Measurements from ENCODE around the gene COL16A1.

COL16A1 gene

DNA sequence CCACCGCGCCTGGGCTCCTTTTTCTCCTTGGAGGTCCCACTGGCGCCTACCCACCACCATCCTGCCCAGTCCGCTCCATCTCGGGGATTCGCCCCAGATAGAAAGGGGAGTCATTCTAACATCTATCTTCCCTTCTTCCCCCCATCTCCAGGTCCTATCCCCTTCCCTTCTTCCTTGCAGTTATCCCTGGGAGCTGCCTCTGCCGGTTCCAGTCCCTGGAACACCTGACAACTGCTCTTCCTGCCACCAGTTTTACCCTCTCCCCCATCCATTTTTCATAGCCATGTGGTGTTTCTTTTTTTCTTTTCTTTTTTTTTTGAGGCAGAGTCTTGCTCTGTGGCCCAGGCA, 12.0 kb upstream of the COL16A1 start:
- TF ChIP-seq, protein P1, sequence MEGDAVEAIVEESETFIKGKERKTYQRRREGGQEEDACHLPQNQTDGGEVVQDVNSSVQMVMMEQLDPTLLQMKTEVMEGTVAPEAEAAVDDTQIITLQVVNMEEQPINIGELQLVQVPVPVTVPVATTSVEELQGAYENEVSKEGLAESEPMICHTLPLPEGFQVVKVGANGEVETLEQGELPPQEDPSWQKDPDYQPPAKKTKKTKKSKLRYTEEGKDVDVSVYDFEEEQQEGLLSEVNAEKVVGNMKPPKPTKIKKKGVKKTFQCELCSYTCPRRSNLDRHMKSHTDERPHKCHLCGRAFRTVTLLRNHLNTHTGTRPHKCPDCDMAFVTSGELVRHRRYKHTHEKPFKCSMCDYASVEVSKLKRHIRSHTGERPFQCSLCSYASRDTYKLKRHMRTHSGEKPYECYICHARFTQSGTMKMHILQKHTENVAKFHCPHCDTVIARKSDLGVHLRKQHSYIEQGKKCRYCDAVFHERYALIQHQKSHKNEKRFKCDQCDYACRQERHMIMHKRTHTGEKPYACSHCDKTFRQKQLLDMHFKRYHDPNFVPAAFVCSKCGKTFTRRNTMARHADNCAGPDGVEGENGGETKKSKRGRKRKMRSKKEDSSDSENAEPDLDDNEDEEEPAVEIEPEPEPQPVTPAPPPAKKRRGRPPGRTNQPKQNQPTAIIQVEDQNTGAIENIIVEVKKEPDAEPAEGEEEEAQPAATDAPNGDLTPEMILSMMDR (IDR thresholded peaks at IDR 0.05; ENCODE audit: control insufficient read depth, insufficient read depth, low read depth, low read length, missing control alignments), result no peak
- DNase-seq (ENCODE audit: low read depth), result no peak
- H3K4me3 ChIP-seq (ENCODE audit: control insufficient read depth, low read depth, low read length), result peak overlapping the region; percentile 39

DNA sequence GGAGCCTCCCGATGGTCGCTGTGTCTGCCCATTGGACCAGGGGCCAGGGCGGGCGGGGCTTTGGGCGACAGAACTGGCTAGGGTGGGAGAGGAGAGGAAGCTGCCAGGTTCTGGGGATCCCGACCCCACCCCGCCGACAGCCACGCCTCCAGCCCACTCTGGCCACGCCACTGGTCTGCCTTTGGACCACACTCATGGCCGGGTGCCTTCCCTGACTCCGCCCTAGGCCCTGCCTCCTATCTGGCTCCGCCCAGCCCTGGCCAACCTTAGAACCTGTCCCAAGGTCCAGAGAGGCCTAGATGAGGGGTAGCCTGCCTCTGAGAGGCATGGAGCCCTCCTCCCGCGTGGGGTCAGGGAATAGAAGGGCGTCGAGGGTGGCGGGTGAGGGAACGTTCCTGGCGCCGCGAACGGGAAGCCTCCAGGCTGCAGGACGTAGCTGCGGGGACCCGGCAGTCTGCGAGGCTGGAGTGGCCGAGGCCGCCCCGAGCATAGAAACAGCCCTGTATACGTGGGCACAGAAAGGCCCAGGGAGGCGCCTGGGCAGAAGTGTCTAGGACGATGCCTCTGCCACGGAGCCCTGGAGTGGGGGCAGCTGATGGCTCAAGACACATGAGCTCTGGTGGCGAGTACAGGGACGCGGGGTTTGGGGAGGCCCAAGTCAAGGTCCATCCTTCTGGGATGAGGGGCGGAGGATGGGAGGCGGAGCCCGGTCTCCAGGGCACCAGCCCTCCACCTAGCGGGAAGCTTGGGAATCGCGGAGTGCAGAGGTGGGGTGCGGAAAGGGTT, 11.5 kb upstream of the COL16A1 start:
- H3K4me3 ChIP-seq (ENCODE audit: control insufficient read depth, low read depth, low read length), result peak overlapping the region; percentile 39
- TF ChIP-seq, protein P1 (IDR thresholded peaks at IDR 0.05; ENCODE audit: control insufficient read depth, insufficient read depth, low read depth, low read length, missing control alignments), result peak; percentile 96
- peak; percentile 57 for DNase-seq (ENCODE audit: low read depth)

DNA sequence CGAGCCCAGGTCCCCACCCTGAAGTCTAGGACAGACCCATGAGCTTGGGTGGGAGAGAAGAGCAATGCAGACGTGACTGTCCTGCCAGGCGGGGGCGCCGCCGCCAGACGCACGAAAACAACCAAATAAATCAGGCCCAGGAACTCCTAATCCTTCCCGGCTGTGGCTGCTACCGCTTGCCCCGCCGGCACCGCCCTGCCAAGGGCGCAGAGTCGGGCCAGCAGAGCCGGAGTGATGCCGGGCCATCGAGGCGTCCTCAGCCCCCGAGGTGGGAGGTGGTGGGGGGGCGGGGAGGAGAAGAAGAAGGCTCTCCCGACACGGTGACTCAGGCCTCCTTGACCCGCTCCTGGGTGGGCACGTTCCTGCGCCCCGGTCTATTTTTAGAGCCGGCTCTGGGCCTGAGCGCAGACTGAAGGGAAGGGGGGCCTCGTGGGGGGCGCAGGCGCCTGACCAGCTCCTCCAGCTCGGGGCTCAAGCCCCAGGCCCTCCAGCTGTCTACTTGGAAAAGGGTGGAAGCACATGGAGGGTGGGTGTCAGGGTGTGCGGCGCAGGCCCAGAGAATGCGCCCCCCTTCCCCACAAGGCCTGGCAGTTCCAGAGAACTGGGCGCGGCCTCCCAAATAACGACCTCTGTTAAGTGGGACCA, 10.7 kb upstream of the COL16A1 start:
- peak overlapping the region; percentile 39 for H3K4me3 ChIP-seq (ENCODE audit: control insufficient read depth, low read depth, low read length)
- TF ChIP-seq, protein P1 (IDR thresholded peaks at IDR 0.05; ENCODE audit: control insufficient read depth, insufficient read depth, low read depth, low read length, missing control alignments), result peak; percentile 59
- no peak for DNase-seq (ENCODE audit: low read depth)

DNA sequence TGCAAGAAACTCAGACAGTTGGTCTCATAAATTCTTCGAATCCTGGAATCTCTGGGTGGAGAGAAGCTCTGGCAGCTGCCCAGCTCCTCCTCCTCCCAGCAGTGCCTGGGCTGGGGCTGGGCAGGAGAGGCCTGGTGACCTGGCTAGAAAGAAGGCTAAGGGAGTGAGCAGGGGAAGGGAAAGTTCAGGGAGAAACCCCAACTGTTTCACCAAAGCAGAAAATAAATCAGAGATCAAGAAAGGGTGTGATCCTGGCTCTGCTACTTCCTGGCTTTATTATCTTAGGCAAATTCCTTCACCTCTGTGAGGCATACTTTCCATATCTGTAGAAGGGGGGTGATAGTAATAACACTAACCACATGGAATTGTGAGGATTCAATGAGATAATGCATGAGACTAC, 8.8 kb upstream of the COL16A1 start:
- TF ChIP-seq, protein P1 (IDR thresholded peaks at IDR 0.05; ENCODE audit: control insufficient read depth, insufficient read depth, low read depth, low read length, missing control alignments), result no peak
- peak; percentile 88 for DNase-seq (ENCODE audit: low read depth)
- H3K4me3 ChIP-seq (ENCODE audit: control insufficient read depth, low read depth, low read length), result no peak overlapping the region

DNA sequence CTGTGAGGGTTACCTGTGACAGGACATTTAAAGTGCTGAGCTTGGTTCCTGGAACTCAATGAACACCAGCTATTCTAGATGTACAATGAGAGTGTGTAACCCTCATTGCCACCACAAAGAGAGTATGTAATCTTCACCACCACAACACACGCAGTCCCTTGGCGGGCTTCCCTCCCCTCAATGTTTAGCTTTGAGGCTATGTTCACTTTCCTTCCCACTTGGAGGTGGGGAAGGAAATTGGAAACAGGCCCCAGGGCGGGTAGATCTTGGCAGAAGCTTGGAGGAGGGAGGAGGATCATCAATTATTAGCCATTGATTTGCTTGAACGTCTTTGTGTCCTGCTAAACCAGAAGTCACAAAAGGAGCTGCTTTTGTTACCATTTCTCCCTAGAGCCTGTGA, 8.3 kb upstream of the COL16A1 start:
- TF ChIP-seq, protein P1 (IDR thresholded peaks at IDR 0.05; ENCODE audit: control insufficient read depth, insufficient read depth, low read depth, low read length, missing control alignments), result no peak
- no peak overlapping the region for H3K4me3 ChIP-seq (ENCODE audit: control insufficient read depth, low read depth, low read length)
- DNase-seq (ENCODE audit: low read depth), result no peak

DNA sequence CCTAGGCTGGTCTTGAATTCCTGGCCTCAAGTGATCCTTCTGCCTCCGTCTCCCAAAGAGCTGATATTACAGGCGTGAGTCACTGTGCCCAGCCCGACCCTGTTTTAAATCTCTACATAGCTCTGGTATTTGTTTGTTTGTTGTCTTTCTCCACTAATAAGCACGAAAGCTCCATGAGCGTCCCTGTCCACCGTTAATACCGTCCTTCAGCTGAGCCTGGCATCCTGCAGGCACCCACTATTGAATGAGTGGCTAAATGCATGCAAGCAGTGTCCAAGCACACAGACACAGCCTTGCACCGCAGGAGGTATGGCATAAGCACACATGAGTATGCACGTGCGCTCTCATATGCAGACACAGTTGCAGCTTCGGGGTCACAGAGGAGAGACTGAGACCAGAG, 4.5 kb upstream of the COL16A1 start:
- DNase-seq (ENCODE audit: low read depth), result no peak
- H3K4me3 ChIP-seq (ENCODE audit: control insufficient read depth, low read depth, low read length), result no peak overlapping the region
- TF ChIP-seq, protein P1 (IDR thresholded peaks at IDR 0.05; ENCODE audit: control insufficient read depth, insufficient read depth, low read depth, low read length, missing control alignments), result no peak

All from AG09309 (cell line).